Neural progenitor cell (in vitro differentiated cells): ENCODE results near the gene KRR1. TPM values are rescaled to one million over a fixed set of nuclear protein-coding genes. Genes with fewer than 3 reads are reported as not detected.
"Not testable (repeated sequence)": the region's sequence is repeated elsewhere in the genome, so short reads cannot be mapped to it uniquely, and the experiment has no call there.

Source experiments
- DNase-seq: peaks from one replicate; pipeline ENCODE4 v3.0.0-alpha.2; 2016; ENCODE audit warnings: low spot score
- H2AFZ ChIP-seq: fragments of 200-600 bp; sonication (generic); replicated peaks from 2 replicates; pipeline ENCODE4 v1.6.1; 2016; ENCODE audit warnings: antibody characterized with exemption
- H3F3A ChIP-seq: fragments of 200-600 bp; sonication (generic); 2 replicates; pipeline ENCODE4 v1.6.1; 2016; ENCODE audit warnings: antibody characterized with exemption, low read depth
- H3K27ac ChIP-seq: fragments of 200-600 bp; sonication (generic); 2 replicates; pipeline ENCODE4 v1.5.1; 2016; ENCODE audit warnings: mild to moderate bottlenecking
- H3K27me3 ChIP-seq: fragments of 200-600 bp; sonication (generic); 2 replicates; pipeline ENCODE4 v1.6.1; 2016; ENCODE audit warnings: mild to moderate bottlenecking, moderate library complexity
- H3K36me3 ChIP-seq: fragments of 200-600 bp; sonication (generic); 2 replicates; pipeline ENCODE4 v1.5.1; 2016
- H3K4me1 ChIP-seq: fragments of 200-600 bp; sonication (generic); 2 replicates; pipeline ENCODE4 v1.6.1; 2016; ENCODE audit warnings: mixed run types
- H3K4me2 ChIP-seq: fragments of 200-600 bp; sonication (generic); 2 replicates; pipeline ENCODE4 v1.6.1; 2016
- H3K4me3 ChIP-seq: fragments of 200-600 bp; sonication (generic); 2 replicates; pipeline ENCODE4 v1.5.1; 2016
- H3K79me2 ChIP-seq: fragments of 200-600 bp; sonication (generic); 2 replicates; pipeline ENCODE4 v1.6.1; 2016; ENCODE audit warnings: low read depth
- H3K9ac ChIP-seq: fragments of 200-600 bp; sonication (generic); 2 replicates; pipeline ENCODE4 v1.6.1; 2016
- H3K9me3 ChIP-seq: fragments of 200-600 bp; sonication (generic); 2 replicates; pipeline ENCODE4 v1.5.1; 2016; ENCODE audit warnings: low read depth
- H4K20me1 ChIP-seq: fragments of 200-600 bp; sonication (generic); 2 replicates; pipeline ENCODE4 v1.6.1; 2016; ENCODE audit warnings: low read depth
- H3K27ac Mint-ChIP-seq: 3 replicates; pipeline ENCODE4 v1.8.0; 2021; ENCODE audit warnings: mixed read lengths
- H3K27me3 Mint-ChIP-seq: 2 replicates; pipeline ENCODE4 v1.8.0; 2022; ENCODE audit warnings: low read depth, mild to moderate bottlenecking, inconsistent platforms, moderate library complexity, mixed read lengths; ENCODE audit not compliant: insufficient read depth
- H3K36me3 Mint-ChIP-seq: 3 replicates; pipeline ENCODE4 v1.8.0; 2021; ENCODE audit warnings: mixed read lengths
- H3K4me1 Mint-ChIP-seq: 3 replicates; pipeline ENCODE4 v1.8.0; 2021; ENCODE audit warnings: mixed read lengths
- H3K4me3 Mint-ChIP-seq: 3 replicates; pipeline ENCODE4 v1.8.0; 2021; ENCODE audit warnings: mild to moderate bottlenecking, moderate library complexity, mixed read lengths
- H3K9me3 Mint-ChIP-seq: 3 replicates; pipeline ENCODE4 v1.8.0; 2020; ENCODE audit warnings: mixed read lengths
- EZH2 ChIP-seq: fragments of 200-600 bp; sonication (generic); IDR thresholded peaks from 2 replicates; pipeline ENCODE4 v1.6.1; 2017; ENCODE audit warnings: antibody characterized with exemption, mild to moderate bottlenecking, moderate library complexity
- EZH2phosphoT487 ChIP-seq: fragments of 200-600 bp; sonication (generic); IDR thresholded peaks from 2 replicates; pipeline ENCODE4 v1.6.1; 2017; ENCODE audit warnings: antibody characterized with exemption
- total RNA-seq: library from RNA; depleted of rRNA; stranded (reverse); fragments of >200 nt; gene quantifications from 2 replicates; pipeline ENCODE4 v1.2.3, GENCODE V29; 2015; ENCODE audit warnings: low replicate concordance
- TF ChIP-seq, protein P1 (sequence below): fragments of 200-600 bp; sonication (generic); IDR thresholded peaks from 2 replicates; pipeline ENCODE4 v1.5.1; 2017; ENCODE audit warnings: antibody characterized with exemption, mild to moderate bottlenecking

Gene KRR1
- total RNA-seq, 1 donor from 2014 or later: 70.0 TPM

DNA sequence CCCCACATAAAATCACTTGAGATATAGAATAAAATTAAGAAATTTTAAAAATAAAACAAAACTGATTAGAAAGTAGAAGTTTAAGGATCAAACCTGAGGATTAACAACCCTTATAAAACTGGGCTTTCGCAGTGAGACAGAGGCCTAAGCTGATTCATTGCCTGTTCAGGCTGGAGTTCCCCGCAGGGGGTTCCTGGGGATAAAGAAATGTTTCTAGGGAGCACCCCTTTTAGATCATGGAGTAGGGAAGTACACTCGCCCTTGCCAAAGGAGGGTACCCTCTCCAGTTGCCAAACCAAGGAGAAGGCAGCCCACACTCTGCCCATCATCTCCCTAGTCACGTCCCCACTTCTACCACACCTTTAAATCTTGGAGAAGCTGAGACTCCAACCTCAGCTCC lies 24.1 kb downstream of the KRR1 start:
- peaks cover 2% of the 10 kb centered on the region for H3K4me1 Mint-ChIP-seq
- peaks cover 2% of the 10 kb centered on the region for H3K27me3 Mint-ChIP-seq
- no peaks in the 10 kb centered on the region for H3K9me3 ChIP-seq
- H3K4me2 ChIP-seq: no peak overlapping the region
- H3K4me1 ChIP-seq: peaks cover 6% of the 10 kb centered on the region
- H3K27me3 ChIP-seq: no peaks in the 10 kb centered on the region
- no peak overlapping the region for H3K4me3 Mint-ChIP-seq
- no peak overlapping the region for H2AFZ ChIP-seq
- TF ChIP-seq, protein P1, sequence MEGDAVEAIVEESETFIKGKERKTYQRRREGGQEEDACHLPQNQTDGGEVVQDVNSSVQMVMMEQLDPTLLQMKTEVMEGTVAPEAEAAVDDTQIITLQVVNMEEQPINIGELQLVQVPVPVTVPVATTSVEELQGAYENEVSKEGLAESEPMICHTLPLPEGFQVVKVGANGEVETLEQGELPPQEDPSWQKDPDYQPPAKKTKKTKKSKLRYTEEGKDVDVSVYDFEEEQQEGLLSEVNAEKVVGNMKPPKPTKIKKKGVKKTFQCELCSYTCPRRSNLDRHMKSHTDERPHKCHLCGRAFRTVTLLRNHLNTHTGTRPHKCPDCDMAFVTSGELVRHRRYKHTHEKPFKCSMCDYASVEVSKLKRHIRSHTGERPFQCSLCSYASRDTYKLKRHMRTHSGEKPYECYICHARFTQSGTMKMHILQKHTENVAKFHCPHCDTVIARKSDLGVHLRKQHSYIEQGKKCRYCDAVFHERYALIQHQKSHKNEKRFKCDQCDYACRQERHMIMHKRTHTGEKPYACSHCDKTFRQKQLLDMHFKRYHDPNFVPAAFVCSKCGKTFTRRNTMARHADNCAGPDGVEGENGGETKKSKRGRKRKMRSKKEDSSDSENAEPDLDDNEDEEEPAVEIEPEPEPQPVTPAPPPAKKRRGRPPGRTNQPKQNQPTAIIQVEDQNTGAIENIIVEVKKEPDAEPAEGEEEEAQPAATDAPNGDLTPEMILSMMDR: no peak
- no peak for TF ChIP-seq EZH2phosphoT487
- TF ChIP-seq EZH2: no peak
- DNase-seq: peak; percentile 25
- H4K20me1 ChIP-seq: no peaks in the 10 kb centered on the region
- H3K27ac ChIP-seq: no peak overlapping the region
- no peak overlapping the region for H3K4me3 ChIP-seq
- H3K36me3 Mint-ChIP-seq: no peaks in the 10 kb centered on the region
- H3K9ac ChIP-seq: no peak overlapping the region
- H3K36me3 ChIP-seq: no peaks in the 10 kb centered on the region
- no peaks in the 10 kb centered on the region for H3K9me3 Mint-ChIP-seq
- no peak overlapping the region for H3K27ac Mint-ChIP-seq
- no peaks in the 10 kb centered on the region for H3K79me2 ChIP-seq
- H3F3A ChIP-seq: no peaks in the 10 kb centered on the region

DNA sequence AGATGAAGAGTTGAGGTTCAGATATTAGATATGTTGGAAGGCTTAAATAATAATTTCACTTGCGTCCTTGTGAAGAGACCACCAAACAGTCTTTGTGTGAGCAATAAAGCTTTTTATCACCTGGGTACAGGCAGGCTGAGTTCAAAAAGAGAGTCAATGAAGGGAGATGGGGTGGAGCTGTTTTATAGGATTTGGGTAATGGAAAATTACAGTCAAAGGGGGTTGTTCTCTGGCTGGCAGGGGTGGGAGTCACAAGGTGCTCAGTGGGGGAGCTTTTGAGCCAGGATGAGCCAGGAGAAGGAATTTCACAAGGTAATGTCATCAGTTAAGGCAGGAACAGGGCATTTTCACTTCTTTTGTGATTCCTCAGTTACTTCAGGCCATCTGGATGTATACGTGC lies 27.0 kb downstream of the KRR1 start:
- H3K4me3 ChIP-seq, H3K4me2 ChIP-seq, H3K36me3 Mint-ChIP-seq, DNase-seq, H4K20me1 ChIP-seq, H3K27me3 ChIP-seq, H3K4me1 ChIP-seq, H3K9me3 ChIP-seq, H3K9ac ChIP-seq, H3K4me3 Mint-ChIP-seq, H3K27me3 Mint-ChIP-seq, H3K36me3 ChIP-seq, H3K27ac ChIP-seq, H3K9me3 Mint-ChIP-seq, H2AFZ ChIP-seq, H3K27ac Mint-ChIP-seq, H3K79me2 ChIP-seq, H3F3A ChIP-seq: not testable (repeated sequence)
- peaks cover 16% of the 10 kb centered on the region for H3K4me1 Mint-ChIP-seq

DNA sequence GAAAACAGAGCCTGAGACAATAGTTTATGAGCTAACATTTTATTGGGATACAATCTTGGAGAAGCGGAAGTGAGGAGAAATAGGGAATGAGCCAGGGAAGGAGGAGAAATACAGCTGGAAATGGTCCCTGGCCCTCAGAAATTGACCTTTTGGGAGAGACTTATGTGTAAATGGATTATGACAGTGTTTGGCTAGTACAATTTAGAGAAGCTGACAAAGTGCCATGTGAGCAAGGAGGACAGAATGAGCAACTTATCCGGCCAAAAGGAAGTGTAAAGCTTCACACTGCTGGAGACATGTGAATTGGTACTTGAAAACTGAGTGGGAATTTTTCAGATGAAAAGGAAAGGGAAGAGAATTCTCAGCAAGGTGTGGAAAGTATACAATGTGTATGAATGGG lies 28.0 kb downstream of the KRR1 start:
- Histone ChIP-seq H3K36me3 (no peaks in the 10 kb centered on the region), H4K20me1 (no peaks in the 10 kb centered on the region), H3K27me3 (no peaks in the 10 kb centered on the region), H2AFZ (no peak overlapping the region), H3K9me3 (no peaks in the 10 kb centered on the region), H3K4me3 (no peak overlapping the region), H3K79me2 (no peaks in the 10 kb centered on the region), H3K4me2 (no peak overlapping the region), H3K9ac (no peak overlapping the region), H3K27ac (no peak overlapping the region), H3K4me1 (peaks cover 6% of the 10 kb centered on the region), H3F3A (no peaks in the 10 kb centered on the region)
- no peak for DNase-seq
- no peaks in the 10 kb centered on the region for H3K36me3 Mint-ChIP-seq
- no peaks in the 10 kb centered on the region for H3K9me3 Mint-ChIP-seq
- TF ChIP-seq EZH2 (no peak), EZH2phosphoT487 (no peak)
- TF ChIP-seq, protein P1: no peak
- peaks cover 16% of the 10 kb centered on the region for H3K4me1 Mint-ChIP-seq
- H3K27me3 Mint-ChIP-seq: peaks cover 2% of the 10 kb centered on the region
- no peak overlapping the region for H3K4me3 Mint-ChIP-seq
- H3K27ac Mint-ChIP-seq: no peak overlapping the region

DNA sequence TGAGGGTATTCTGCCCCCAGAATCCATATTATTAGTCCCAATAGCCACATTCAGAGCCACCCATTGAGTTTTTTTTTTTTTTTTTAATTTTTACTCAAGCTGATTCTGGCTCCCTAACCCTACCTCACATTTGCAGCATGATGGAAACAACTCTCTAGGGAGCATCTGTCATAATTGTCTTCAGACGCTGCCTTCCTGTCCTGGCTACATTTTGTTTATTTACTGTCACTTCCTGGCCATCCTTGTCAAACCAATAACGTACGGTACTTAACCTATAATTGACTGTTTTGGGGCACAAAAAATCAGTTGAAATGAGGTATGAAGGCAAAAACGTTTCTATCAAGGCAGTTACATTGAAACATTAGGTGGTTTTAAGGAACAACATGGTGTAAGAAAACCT lies 28.8 kb downstream of the KRR1 start:
- Histone ChIP-seq H3K4me3 (no peak overlapping the region), H3K9me3 (no peaks in the 10 kb centered on the region), H3K27ac (no peak overlapping the region), H3F3A (no peaks in the 10 kb centered on the region), H3K9ac (no peak overlapping the region), H2AFZ (no peak overlapping the region), H3K36me3 (no peaks in the 10 kb centered on the region), H3K27me3 (no peaks in the 10 kb centered on the region), H3K4me1 (peaks cover 6% of the 10 kb centered on the region), H4K20me1 (no peaks in the 10 kb centered on the region), H3K79me2 (no peaks in the 10 kb centered on the region), H3K4me2 (no peak overlapping the region)
- TF ChIP-seq, protein P1: no peak
- TF ChIP-seq EZH2 (no peak), EZH2phosphoT487 (no peak)
- Mint-ChIP-seq H3K27ac (no peak overlapping the region), H3K4me1 (peaks cover 16% of the 10 kb centered on the region), H3K27me3 (peaks cover 2% of the 10 kb centered on the region), H3K36me3 (no peaks in the 10 kb centered on the region), H3K4me3 (no peak overlapping the region), H3K9me3 (no peaks in the 10 kb centered on the region)
- no peak for DNase-seq
